ENCODE data around the gene PTGR1.
"Not testable (repeated sequence)": the region's sequence is repeated elsewhere in the genome, so short reads cannot be mapped to it uniquely, and the experiment has no call there.

Gene PTGR1

DNA sequence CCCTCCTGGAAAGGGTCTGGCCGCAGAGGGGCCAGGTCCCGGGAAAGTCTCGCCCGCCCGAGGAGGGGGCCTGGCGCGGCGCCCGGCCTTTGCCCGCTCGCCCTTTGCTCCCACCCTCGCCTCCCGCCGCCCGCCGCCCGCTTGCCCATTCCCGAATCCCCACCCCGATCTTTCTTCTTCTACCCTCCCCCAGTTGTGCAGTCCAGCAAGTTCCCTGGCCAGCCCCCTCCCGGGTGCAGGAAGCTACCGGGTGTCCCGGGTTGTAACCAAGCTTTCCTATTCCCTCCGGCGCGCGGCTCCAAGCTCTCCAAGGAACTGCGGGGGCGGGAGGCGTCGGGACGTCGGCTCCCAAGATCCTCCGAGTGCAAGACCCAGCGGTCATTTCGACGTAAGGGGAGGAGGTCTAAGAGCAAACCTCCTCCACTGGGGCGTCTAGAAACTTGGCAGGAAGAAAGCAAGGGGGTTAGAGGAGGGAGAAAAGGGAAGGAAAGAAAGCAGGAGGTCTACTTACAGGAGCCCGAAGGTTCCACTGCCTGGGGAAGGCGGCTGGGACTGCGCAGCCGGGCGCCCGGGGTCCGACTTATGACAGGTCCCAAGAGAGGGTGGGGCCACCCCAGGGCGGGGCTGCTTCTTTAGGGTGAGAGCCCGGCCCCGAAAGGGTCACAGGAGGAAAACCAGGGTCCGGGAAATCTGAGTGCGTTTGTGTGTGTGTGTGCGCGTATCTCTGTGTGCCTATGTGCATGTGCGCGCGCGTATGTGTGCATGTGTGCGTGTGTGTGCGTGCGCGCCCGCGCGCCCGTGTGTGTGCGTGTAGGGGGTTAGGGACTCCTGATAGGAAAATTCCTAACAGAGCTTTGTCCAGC lies at the start of gene PTGR1:
Gene PTGR1 (minus strand): TSS at position 556 of the 863 bp plus-strand sequence. CDS start 2,225 bp downstream, outside the sequence.
- DNase-seq (ENCODE audit: low read depth in 2 of 2), result no peak

DNA sequence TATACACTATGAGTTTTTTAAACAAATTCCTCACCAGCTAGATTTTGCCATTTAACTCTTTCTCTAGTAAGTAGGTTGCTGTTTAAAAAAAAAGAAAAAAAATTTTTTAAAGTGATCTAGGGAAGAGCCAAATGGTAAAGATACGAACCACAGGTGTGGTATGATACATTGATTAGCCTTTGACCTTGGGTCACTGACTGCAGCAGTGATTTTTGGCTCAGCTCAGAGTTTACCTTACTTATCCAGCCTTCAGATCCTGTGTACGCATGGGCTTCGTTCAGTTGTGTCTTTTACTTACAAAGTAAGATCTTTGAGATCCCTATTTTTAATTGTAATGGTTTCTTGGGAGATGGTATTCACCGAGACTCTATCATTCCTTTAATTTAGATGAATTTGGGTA lies 49.6 kb upstream of the PTGR1 start:
- no peak for DNase-seq (ENCODE audit: low read depth in 2 of 2)

DNA sequence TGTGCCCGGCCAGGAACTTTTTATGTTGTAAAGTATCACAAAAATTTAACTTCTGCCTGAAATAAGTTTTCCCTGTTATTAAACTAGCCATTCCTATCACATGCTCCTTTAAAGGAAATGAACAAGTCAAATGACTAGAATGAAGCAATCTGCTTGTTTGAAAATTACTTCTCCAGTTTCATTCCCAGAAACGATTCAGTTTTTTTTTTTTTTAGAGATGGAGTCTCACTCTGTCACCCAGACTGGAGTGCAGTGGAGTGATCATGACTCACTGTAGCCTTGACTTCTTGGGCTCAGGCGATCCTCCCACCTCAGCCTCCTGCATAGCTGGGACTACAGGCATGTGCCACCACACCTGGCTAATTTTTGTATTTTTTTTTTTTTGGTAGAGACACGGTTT lies 48.6 kb upstream of the PTGR1 start:
- no peak for DNase-seq (ENCODE audit: low read depth in 2 of 2)

DNA sequence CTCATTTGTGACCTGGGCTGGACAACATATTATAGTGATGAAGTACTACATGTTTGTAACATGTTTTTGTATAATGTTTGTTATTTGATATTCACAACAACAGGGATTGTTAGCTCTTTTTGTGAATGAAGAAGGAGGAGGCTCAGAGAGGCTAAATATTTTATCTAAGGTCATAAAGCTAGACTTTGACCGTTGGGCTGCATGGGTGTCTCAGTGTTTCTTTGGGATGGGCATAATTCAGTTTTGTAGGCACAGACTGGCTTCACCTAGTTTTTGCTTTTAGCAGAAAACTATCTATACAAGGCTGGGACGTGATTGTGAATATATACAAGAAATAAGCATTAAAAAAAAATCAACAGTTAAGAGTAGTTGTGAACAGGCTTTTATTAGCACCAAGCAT lies 47.0 kb upstream of the PTGR1 start:
- DNase-seq (ENCODE audit: low read depth in 2 of 2), result no peak

DNA sequence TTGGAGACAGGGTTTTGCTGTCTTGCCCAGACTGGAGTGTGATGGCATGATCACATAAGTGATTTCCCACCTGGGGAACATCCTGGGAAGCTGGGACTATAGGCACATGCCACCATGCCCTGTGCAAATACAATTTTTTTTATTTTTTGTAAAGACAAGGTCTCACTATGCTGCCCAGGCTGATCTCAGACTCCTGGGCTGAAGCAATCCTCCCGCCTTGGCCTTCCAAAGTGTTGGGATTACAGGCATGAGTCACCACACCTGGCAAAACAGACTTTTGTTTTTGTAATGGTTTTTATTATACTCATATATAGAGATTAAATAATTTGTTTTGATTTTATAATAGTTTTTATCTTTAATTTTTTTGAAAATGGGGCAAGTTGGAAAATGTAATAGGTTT lies 46.4 kb upstream of the PTGR1 start:
- DNase-seq (ENCODE audit: low read depth in 2 of 2), result no peak

DNA sequence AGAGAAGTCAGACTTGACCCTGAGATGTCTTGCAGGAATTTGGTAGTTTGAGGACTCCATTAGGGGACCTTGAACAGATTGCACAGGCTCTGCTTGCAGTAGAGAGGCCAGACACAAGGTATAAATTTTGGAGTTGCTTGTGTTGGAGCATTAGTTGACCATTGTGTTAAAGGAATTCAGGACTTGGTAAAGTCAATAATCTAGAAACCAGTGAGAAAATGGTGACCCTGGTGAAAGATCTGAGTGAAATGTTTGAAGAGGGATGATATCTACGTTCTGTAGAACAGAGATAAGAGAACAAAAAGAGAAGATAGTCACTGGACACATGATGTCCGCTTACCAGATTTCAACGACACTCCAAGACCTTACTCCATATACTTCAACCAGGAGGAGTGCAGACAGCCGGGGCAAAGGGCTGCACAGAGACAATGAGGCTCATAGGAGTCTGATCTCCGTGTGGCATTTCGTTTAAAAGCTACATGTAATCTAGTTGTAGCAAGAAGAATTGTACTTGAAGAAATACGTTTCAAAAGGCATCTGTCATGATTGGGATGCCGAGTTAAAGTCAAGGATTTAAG lies 44.8 kb upstream of the PTGR1 start:
- no peak for DNase-seq (ENCODE audit: low read depth in 2 of 2)

DNA sequence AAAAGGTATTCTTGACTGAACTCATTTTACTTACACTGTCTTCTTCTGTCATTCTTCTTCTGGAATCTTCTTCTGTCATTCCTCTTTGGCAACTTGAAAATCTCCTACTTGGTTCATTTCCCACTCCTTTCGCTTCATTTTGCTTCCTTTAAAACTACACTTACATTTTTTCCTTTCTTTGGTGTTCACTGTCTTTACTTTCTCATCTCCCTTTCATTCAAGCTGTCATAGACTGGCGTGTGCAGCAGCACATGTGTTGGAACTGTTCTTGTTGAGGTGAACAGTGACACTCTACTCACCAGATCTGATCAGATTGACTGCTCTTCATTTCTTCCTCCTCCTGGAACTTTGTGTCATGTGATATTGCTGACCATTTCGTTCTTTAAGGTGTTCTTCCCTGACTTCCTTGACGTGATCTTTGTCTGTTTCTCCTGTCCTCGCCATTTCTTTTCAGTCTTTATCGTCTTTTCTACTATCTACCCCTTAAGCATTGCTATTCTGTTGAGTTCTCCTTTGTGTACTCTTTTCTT lies 38.0 kb upstream of the PTGR1 start:
- no peak for DNase-seq (ENCODE audit: low read depth in 2 of 2)

DNA sequence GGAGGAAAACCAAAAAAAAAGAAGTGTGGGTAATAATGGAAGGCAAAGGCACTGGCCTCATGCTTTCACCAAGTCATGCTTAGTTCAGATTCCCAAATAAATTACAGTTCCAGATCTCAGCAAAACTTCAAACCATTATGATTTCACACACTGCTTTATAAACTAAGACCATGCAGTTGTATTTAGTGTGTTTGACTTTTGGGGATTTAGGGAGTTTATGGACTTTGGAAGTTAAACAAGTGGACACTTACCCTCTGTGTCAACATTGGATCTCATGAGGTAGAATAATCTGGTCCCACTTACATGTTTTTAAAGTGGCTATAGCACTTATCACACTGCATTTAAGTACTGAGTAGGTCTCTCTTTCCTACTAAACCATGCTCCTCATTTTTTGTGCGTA lies 35.4 kb upstream of the PTGR1 start:
- DNase-seq (ENCODE audit: low read depth in 2 of 2), result no peak

DNA sequence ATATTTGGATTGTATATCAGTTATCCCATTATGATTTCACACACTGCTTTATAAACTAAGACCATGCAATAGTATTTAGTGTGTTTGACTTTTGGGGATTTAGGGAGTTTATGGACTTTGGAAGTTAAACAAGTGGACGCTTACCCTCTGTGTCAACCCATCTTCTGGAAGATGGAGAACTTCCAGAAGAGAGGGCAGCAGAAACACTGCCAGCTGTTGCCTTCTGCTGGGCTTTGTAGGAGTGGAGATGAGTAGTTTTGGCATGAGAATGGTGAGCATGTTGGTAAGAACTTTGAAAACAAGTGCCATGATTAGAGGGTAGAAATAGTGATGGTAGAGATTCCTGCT lies 33.9 kb upstream of the PTGR1 start:
- no peak for DNase-seq (ENCODE audit: low read depth in 2 of 2)

DNA sequence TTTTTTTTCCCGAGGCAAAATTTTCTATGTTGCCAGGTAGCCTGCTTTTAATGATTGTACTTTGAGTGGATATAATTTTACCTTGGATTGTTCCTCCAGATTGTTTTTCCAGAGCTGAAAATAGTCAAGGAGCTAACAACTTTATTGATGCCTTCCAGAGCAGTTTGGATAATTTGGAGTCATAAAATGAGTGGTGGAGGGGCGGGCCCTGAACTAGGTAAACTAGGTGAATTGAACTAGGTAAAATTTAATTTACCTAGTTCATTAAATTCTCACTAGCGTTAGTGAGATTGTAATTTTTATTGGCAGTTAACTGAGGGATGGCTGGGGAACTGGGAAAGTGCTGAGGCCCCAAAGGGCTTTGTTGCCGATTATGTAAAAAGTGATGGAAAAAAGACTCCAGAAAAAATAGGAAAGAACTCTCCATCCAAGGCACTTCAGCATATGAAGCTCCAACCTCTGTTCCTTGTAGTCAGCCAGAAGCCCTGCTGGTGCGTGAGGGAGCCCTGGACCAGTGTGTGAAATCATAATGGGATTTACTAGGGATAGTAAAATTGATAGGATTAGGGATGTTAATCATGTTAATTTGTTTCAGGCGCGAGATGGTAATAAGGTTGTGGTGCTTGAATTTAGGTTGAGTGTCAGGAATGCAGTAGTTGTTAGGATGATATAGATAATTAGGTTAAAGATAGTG lies 33.4 kb upstream of the PTGR1 start:
- DNase-seq (ENCODE audit: low read depth in 2 of 2), result no peak

DNA sequence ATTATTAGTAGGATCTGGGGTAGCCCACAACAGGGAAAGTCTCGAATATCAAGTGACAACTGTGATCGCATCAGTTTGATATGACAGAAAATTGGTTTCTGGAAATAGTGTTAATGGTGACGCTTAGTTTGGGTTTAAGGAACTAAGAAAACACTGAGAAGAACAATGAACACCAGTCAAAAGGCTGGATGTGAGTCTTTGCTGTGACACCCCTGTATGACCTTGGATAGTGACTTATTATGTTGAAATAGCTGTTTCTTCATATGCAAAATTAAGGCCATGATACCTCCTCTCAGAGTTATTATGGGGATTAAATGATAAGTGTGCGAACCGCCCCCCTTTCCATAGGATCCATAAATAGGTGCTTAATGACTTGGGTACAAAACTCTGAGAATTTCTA lies 32.6 kb upstream of the PTGR1 start:
- DNase-seq (ENCODE audit: low read depth in 2 of 2), result no peak

DNA sequence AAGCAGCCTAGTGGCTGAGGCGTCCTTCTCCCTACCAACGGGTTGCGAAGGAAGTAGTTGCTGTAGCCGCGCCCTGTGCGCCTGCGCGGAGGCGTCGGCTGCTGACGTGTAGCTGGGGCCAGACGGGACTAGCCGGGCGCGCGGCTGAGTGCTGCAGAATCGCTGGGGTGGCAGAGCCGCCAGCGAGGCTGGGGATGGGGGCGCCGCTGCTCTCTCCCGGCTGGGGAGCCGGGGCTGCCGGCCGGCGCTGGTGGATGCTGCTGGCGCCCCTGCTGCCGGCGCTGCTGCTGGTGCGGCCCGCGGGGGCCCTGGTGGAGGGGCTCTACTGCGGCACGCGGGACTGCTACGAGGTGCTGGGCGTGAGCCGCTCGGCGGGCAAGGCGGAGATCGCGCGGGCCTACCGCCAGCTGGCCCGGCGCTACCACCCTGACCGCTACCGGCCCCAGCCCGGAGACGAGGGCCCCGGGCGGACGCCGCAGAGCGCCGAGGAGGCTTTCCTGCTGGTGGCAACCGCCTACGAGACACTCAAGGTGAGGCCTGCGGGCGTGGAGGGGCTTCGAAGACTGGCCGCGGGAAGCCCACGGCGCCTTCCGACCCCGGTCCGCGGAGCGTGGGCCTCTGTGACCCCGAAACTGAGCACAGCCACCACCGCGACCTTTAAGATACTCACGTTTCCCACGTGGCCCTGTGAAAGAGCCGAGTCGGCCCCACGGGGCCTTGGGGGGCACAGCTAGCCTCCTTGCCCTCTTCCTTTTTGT lies 31.9 kb upstream of the PTGR1 start, which contains the start of gene DNAJC25:
Gene DNAJC25 (plus strand): TSS at position 121 of the 758 bp plus-strand sequence. CDS start 74 bp downstream, at position 195.
- peak; percentile 96 to 97 for DNase-seq (ENCODE audit: low read depth in 2 of 2)

DNA sequence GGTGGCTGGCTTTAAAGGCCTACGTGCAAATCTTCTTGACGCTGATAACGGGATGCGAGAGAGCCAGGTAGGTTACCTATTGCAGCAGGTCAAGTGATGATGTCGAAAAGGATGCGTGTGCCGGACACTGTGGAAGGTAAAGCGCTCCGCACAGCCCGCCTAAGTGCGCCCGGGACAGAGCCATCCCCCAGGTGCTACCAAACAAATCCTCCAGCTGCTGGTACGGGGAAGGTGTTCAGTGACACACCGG lies 31.4 kb upstream of the PTGR1 start:
- DNase-seq (ENCODE audit: low read depth in 2 of 2), result no peak

DNA sequence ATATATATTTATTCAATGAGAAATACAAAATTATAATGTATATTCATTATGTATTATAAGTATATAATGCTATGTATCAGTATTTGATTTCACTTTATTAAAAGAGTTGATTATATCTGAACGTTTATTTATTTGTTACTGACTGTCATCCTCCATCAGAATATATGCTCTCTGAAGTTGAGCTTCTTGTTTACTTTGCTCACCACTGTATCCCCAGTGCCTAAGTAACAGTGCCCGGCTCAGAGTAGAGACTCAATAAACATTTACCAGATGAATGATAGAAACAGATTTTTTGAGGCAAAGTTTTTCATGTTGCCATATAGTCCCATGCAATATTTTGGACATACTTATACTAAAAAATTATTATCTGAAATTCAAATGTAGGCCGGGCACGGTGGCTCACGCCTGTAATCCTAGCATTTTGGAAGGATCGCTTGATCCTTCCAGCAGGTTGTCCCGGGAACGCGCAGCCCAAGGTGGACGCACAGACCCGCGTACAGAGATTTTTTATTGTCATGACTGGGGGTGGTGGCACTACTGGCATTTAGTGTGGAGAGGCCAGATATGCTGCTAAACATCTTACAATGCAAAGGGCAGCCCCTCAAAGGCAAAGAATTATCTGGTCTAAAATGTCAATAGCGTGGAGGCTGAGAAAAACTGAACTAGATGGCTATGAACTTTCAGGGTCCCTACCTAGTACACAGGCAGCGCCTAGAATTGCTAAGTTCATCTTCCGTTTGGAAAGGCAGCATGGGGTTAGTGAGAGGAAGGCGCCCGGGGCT lies 30.9 kb upstream of the PTGR1 start:
- no peak for DNase-seq (ENCODE audit: low read depth in 2 of 2)

DNA sequence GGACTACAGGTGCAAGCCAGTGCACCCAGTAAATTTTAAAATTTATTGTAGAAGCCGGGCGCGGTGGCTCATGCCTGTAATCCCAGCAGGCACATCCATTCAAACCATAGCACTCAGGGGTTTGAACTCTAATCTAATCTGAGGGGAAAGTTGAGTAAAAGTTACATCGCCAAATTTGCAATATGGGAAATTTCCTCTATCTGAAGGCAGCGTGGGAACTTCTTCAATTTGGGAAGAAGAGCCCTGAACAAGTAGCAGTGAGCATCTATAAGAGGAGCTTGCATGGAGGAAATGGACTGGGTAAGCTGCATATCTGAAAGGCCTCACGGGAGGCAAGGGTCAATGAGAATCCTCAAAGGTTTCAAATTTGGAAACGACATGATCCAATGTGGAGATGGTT lies 29.0 kb upstream of the PTGR1 start:
- DNase-seq (ENCODE audit: low read depth in 2 of 2), result no peak

DNA sequence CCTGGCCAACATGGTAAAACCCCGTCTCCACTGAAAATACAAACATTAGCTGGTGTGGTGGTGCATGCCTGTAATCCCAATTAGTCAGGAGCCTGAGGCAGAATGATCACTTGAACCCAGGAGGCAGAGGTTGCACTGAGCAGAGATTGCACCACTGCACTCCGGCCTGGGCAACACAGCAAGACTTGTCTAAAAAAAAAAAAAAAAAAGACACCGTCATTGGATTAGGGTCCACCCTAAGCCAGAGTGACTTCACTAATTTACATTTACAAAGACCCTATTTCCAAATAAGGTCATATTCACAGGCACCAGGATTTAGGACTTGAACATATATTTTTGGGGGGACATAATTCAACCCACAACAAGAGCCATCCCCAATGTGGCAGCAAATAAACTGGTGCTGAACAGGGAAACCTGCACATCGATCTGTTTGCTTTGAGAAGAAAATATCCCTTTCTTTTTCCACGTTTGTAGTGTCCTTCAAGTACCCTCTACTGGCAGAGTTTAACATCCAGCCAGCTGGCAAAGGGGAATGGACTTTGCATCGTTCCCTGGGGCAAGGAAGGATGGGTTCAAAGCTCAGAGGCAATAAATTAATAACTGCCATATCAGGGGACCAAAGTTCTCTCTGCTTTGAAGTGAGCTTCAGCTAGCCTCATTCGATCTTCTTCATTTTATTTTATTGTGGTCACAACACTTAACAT lies 28.0 kb upstream of the PTGR1 start:
- DNase-seq (ENCODE audit: low read depth in 2 of 2), result no peak

DNA sequence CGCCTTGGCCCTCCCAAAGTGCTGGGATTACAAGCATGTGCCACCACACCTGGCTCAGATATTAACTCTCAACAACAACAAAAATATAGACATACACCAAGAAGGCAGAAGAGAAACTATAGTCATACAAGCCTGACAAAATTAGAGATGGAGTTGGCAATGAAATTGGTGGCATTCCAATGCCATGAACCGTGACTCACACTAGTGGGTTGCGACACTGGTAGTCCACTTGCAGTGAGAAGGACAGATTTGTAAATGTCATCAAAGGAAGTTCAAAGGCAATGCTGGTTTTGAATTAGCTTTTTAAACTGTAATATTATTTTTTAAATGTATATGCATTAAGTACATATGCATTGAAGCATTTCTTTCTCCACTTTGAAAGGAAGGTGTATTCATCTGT lies 23.2 kb upstream of the PTGR1 start:
- no peak for DNase-seq (ENCODE audit: low read depth in 2 of 2)

DNA sequence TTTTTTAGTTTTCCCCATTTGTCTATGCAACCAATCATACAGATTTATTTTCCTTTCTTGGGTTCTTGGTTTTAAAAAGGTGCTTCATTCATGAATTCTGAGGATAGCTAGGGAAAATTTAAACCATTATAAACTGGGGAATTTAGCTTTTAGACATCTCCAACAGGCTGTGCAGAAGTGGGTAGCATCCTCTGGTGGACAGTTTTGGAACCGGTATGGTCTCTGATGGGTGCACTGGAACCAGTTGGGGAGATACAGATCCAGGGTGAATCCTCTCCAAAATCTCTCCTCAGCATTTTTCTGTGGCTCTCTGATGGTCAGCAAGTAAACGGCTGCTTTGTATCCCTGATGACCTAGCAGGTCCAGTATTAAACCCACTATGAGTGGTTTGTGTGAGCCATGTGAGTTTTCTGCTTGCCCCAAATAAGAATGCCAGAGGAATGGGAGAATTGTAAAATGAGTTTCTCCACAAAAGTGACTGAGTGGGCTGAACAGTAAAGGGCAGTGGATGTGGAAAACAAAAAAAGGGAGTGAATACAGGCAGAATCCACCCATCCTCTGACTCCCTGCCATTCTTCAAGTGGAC lies 22.5 kb upstream of the PTGR1 start:
- DNase-seq (ENCODE audit: low read depth in 2 of 2), result no peak

DNA sequence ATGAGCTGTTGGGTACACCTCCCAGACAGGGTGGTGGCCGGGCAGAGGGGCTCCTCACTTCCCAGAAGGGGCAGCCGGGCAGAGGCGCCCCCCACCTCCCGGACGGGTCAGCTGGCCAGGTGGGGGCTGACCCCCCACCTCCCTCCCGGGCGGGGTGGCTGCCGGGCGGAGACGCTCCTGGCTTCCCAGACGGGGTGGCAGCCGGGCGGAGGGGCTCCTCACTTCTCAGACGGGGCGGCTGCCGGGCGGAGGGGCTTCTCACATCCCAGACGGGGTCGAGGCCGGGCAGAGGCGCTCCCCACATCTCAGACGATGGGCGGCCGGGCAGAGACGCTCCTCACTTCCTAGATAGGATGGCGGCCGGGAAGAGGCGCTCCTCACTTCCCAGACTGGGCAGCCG lies 17.9 kb upstream of the PTGR1 start:
- DNase-seq (ENCODE audit: low read depth in 2 of 2), result not testable (repeated sequence)

DNA sequence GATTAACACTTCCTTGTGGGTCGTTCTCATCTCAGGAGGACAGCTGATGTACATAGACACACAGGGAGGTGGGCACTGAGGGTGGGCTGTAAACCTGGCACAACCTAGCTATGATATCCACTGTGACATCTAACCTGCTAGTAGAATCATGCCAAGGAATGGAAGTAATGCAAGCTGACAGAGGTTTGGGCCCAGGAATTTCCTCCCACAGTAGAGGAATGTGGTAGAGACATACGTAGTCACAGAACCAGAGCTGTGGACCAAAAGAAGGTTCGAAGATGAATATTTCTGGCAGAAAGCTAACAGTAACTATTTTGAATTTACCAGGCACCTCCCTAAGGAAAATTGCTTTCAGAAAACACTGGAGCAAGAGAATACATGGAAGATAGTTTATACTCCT lies 16.5 kb upstream of the PTGR1 start:
- no peak for DNase-seq (ENCODE audit: low read depth in 2 of 2)

All from stimulated activated CD8-positive, alpha-beta memory T cell treated with anti-CD3 and anti-CD28 coated beads, Interleukin-15, amount 100 ng/mL, for 48 hours (primary cell).